GM18499 (cell line): Measurements from ENCODE around the gene EGLN3.
"Not testable (repeated sequence)": the region's sequence is repeated elsewhere in the genome, so short reads cannot be mapped to it uniquely, and the experiment has no call there.

Experiments used
- ATAC-seq: cut with Tn5 transposase; IDR thresholded peaks from one replicate; pipeline ENCODE4 v1.9.1; 2021; ENCODE audit warnings: moderate number of reproducible peaks; ENCODE audit not compliant: insufficient read depth, unreplicated experiment

Gene EGLN3

DNA sequence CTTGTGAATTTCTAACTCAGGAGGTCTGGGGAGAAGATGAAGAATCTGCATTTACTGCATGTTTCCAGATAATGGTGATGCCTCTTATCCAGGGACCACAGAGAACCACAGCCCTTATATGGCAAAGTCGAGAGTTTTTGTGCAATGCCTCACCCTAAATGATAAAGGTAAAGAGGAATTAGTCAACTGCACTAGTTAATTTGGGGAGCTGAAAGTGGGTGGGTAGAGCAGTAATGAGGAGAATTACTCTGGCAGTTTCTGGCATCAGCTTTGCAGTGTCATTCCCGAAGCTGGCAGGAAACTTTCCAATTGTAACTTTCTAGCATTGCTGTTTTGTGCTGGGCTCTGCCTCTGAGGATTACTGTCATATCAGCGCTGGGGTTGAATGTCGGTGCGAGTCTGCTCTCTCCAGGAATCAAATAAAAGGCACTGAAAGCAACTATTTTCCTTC lies 10.3 kb downstream of the EGLN3 start:
- no peak for ATAC-seq

DNA sequence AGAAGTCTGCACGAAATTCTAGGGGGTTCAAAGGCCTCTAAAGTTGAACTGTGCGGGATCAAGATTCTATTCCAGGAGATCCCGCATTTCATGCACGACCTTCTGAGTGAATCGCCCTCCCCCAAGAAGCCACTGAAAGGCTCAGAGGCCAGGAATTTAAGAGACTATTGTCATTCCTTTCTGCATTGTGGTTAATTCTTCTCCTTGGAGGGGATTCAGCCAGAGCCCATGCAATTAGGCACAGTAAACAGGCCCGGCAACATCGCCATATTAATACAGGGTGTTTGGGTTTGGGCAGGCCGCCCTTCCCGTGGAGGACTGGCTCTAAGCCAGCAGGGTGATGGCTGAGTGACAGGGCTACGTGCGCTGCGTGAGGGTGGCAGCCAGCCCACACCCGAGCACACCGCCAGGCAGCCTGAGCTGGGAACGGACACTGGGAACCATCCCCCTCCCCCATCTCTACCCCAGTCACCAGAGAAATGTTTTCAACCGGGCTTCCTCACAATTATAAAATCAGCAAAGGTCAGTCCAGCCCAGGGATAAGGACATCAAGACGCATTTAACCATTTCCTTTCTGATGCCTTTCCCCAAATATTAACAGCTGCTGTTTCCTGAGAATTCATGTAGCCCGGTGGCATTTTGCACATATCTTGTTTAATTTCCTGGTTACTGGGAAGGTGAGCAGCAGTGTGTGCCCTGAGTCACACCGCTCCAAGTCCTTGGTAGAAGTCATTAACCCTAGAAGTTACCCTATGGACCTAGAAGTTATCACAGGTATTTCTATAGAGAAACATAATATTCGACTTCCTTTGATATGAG lies 12.5 kb downstream of the EGLN3 start:
- no peak for ATAC-seq

DNA sequence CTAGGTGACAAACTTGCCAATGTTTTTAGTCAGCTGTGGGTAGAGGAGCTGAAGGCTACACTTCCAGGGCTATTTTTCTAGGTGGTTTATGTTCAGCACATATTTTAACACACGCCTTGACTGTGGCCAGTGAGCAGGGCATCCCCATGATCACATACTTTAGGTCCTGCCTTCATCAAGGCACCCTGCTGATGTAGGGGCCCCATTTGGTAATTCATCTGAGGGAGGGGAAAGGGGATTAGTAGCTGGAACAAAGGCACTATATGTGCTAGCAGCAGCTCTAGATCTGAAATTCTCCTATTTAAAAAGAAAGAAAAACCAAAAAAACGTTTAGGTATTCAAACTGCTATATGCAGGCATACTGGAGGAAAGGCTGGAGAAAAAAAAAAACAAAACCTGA lies 14.5 kb downstream of the EGLN3 start:
- ATAC-seq: no peak

DNA sequence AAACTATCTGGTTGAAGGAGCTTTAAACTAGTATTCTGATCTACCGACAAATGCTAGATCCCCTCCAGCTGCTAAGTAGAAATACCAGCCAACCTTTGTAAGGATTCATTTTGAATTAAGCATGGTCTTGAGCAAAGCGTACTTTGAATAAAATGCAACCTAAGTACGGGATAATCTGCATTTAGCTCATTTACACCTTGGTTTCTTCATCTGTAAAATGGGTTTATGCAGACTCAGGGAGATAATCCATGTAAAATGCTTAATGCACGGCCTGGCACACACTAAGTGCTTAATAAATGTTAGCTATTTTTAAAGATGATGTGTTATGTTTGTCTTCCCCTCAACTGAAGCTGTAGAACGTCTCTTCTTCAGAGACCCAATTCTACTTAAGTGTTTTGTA lies 15.9 kb downstream of the EGLN3 start:
- no peak for ATAC-seq

DNA sequence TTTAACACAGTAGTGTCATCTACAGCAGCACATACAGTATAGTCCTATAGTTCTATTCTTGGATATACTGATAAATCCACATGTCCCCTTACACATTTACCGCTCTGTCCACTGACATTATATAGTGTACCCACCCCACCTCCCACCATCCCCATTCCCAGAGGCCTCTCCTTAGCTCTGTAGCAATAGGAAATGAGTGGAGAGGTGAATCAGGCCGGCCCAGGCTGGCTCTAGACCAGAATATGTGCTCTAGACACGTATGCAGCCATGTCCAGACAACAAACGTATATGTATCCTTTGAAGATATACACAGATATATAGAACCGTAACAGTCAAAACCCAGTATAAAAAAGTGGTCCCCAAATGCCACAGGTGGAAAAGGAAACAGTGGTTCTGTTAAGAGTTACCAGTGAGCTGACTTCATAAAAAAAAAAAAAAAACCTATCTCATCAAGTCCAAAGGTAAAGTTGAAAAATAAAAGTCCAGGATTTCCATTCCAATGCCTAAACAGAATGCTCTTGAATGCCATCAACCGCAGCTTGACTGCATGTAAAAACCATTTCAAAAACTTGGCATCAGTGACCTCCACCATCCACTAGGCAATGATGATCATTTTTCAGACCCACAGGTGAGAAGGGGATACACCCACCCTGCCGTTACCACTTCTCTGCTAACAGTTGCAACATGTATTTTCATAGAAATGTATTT lies 16.7 kb downstream of the EGLN3 start:
- no peak for ATAC-seq

DNA sequence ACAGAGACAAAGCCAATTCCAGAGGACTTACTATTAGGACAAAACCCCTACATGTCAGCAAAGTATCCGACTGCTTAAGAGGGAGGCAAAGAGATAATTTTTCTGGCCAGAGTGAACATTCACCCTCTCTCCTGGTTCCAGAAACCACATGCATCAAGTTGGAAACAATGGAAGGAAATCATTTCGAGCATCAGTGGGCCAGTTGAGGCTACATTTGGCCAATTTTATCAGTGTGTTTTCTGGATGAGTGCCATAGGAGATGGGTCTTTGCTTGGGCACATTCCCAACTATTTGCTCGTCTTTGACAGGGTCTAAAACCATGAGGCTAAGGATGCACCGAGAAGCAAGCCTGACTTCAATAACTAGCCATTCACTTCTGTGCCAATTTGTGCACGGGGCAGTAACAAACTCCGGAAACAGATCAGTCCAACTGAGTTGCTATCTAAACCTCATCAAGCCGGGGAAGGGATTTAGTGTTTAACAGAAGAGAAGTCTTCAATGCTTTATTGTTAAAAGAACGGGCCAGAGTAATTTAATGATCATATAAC lies 17.4 kb downstream of the EGLN3 start:
- ATAC-seq: no peak

DNA sequence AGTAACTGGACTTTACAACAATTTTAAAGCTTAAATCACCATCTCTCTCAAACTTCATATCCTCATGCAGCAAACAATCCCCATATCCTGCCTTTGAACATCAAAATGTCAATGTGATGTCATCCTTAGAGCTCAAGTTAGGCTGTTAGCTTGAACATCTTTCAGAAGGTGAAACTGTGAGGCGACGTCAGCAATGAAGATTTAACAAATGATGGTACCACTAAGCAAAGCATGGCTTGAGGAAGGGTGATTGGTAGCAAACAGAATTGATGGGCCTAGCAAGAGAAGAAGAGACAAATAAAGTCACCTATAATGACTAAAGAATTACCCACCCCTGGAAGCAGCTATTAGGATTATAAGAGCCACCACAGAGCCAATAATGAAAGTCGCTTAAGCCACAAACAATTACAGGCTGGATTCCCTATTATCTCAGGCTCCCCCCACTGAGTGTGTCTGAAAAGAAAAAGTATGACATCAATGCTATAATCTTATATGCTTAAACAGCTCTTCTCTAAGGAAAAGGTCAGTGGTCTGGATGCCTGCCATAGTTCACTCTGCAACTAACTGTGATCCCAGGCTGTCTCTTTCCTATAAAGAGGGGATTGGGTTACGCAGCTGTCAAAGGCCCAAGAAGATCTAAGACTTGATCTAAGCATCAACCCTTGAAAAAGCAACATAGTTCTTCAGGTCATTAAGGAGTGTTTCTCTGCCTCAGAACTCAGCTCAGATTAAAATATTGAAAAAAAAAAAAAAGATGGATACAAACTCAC lies 18.1 kb downstream of the EGLN3 start:
- no peak for ATAC-seq

DNA sequence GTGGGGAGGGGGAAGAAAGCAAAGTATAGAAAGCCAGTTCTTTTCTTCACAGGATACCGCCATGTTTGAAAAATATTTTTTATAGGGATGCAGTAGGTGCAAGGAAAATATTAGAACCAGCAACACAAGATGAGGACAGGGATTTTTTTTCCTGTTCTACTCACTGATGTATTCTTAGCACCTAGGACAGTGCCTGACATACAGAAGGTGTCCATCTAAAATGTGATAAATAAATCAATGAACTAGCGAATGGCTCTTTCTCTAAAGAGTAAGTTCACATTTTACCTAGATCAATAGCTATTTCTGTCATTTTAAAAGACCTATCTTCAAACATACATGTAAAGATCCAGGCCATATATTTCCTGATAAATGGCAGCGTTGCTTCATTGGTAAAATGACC lies 18.8 kb downstream of the EGLN3 start:
- no peak for ATAC-seq

DNA sequence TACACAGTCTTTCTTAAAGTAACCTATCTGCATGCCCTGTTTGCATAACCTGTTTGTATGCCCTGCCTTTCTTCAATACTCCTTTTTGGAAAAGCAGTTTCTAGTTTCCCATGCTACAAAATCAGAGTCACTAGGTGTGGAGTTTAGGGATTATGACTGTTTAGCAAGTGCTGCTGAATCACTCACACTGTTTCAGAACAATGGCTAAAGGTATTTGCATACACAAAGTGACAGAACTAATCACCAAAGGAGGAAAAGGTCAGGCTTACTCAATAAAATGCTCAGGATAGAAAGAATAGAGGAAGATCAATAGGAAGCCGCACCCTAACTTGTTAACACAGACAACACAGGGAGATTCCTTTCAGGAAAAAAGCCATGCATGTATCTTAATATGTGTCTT lies 19.4 kb downstream of the EGLN3 start:
- no peak for ATAC-seq

DNA sequence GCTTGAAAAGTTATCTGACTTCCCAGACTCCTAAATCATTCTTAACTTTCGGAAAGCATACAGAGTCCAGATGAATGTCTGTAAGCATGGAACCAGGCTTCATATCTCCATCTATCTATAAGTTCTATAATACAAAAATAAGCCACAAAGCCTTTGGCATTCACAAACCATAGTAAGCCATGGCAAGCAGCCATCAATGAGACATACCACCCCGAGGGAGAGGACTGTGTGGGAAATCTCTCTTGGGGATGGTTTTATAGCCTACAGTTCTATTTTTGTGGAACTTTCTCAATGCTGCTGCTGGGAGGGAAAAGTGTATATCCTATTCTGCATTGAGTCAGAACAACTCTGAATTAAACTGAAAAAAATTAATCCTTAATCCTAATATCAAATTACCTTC lies 20.4 kb downstream of the EGLN3 start:
- no peak for ATAC-seq

DNA sequence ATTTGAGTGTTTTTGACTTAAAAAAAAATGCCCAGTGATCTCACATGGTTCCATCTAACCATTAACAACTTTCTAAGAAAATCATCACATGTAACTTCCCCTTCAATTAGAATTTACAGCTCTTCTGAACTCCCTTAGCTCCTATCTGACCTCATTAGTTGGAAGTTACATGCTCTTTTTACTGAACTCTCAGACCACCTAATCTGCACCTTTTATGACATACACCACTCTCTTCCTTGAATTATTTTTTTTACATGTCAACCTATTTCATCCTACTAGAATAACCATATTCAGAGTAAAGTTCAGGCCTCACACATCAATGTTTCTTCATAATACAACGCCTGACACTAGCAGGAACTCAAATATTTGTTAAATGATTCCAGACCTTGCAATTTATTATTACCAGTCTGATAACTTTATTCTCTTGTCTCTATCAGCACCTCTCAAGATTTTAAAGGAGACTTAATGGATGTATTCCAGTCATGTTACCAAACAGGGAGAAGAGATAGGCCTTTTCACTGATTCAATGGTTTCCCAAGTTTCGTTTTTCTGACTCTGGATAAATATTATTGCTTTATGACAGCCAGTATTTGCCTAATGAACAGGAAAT lies 21.0 kb downstream of the EGLN3 start:
- ATAC-seq: no peak

DNA sequence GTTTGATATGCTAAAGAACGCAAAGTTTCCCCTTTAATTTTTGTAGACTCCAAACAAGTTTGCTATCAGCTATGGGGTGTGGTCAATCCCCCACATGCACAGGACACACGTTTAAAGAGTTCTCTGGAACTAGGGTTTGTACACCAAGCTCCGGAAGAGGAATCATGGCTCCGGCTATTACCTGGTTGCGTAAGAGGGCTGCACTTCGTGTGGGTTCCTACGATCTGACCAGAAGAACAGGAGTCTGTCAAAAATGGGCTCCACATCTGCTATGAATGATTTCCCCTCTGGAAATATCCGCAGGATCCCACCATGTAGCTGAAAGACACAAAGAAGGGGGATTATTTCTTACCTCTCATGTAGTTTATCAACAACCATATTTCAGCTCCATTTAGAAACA lies 22.0 kb downstream of the EGLN3 start:
- ATAC-seq: no peak

DNA sequence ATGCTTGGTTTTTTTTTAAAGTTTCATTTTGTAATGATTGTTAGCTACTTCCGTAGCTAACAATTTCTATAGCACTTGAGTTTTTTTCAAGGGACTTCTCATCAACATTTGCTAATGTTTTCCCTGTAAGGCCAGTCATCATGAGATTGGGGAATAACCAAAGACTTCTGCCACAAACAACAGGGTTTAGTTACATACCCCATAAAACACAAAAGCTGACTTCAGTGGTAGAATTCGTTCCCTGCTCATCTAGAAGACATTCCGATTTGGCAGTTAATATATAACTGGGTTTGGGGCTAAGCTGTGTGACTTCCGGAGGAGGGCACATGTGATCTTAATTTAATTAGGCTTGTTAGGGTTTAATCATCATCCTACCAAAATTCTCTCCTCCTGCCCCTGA lies 22.9 kb downstream of the EGLN3 start:
- ATAC-seq: no peak

DNA sequence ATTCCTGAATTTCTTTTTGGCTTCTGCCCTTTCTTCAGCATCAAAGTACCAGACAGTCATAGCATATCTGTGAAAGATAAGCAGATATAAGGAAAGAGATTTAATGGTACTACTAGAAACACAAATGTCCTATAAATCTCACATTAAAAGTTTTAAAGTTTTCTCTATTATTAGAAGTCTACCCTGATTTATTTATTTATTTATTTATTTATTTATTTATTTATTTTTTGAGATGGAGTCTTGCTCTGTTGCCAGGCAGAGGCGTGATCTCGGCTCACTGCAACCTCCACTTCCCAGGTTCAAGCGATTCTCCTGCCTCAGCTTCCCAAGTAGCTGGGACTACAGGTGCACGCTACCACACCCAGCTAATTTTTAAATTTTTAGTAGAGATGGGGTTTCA lies 23.9 kb downstream of the EGLN3 start:
- ATAC-seq: not testable (repeated sequence)

DNA sequence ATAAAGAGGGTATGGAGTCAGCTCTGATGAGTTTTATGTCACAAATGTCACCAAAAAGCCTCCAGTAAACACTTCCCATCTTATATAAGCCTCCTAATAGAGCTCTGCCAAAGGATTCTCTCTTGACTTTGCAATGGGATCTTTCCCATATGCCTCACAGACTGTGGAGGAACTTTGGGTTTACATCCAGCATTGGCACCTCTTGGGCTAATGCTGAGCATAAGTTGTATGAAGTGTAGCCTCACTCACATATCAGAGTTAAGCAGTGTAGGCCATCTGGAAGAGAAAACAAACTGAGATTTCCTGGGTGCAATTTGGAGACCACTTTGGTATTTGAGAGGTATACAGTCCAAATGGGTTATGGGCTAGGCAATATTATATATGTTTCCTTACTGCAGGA lies 24.9 kb downstream of the EGLN3 start:
- ATAC-seq: no peak

DNA sequence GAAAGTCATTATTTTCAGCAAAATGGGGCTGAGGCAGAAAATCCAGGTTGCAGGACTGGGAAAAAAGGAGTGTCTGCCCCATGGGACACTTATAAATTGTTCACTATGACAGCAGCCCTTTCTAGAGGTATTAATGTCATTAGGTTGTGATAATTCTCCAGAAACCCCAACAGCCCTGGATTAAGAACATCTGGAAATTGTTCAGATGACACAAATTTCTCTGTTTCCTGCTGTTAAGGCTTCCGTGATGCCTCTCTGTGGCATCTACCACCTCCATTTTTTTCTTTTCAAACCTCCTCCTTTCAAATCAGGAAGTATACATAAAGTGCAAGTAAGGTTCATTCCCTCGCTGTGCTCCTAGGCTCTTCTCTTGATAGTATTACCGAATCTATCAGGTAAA lies 25.6 kb downstream of the EGLN3 start:
- no peak for ATAC-seq

DNA sequence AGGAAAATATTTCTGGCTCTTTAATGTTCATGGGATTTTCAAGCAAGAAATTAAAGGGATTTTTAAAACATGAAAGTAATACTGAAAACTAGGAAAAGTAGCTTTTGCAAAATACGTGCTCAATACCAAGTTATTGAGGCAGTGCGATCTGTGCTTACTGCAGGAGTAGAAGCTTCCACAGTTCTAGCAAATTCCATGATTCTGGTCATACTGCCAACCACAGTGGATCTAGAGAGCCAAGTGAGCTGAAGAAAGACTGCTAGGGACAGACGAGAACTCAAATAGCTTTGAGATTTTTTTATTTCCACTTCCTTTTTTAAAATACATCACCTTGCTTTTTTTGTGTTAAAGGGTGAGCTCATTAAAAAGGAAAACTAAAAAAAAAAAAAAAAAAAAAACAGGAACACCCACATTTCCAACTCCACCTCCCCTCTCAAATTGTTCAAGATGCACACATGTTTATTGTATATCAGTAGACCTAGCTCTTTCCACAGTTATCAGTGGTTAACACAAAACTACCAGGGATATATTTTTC lies 26.2 kb downstream of the EGLN3 start:
- ATAC-seq: no peak

DNA sequence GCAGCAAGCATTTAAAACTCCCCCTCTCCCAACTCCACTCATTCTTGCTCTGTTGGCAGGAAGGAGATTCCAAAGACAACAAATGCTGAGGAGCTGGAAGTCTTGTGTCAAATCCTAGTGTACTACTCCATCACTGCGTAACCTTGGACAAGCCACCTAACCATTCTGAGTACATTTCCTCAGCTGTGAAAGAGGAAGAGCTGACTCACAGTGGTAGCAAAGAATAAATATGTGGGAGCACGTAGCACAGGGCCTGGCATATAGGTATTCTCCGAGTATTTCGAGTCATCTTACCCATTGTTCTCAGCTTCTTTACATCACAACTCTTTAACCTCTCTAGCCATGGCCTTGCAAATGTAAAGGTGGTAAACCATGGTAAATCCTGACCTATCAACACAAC lies 28.7 kb downstream of the EGLN3 start:
- ATAC-seq: no peak

DNA sequence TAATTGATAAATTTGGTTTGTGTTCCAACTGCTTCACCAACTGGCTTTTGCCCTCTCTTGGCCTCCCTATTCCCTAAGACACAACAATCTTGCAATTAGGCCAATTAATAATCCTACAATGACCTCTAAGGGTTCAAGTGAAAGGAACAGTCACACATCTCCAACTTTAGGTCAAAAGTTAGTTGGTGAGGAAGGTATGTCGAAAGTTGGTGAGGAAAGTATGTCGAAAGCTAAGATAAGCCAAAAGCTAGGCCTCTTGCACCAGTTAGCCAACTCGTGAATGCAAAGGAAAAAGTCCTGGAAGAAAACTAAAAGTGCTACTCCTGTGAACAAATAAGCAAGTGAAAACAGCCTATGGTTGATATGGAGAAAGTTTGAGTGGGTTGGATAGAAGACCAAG lies 32.6 kb downstream of the EGLN3 start:
- ATAC-seq: no peak

DNA sequence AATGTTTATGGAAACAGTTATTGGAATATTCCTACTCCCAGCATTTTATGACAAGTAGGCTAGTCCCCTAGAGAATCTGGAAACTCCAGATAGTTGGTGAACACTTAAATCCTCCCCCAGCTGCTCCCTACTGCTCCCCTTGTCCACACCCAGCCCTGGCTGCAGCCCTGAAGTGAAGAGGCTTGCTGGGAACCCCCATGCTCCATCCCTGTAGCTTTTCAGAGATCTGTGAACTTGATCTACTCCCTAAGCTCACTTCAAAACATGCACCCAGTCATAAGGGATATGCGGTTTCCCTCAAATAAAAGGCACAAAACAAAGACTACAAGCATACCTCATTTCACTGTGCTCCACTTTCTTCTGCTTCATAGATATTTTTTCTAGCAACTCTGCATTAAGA lies 33.2 kb downstream of the EGLN3 start:
- ATAC-seq: no peak
